Neural cell (in vitro differentiated cells): ENCODE measurements around the gene CETP.

ENCODE experiments used
- EP300 ChIP-seq: fragments of 450-650 bp; conservative IDR thresholded peaks from 2 replicates; pipeline ENCODE4 v1.6.1; 2014; ENCODE audit warnings: antibody characterized with exemption, mild to moderate bottlenecking, moderate library complexity; ENCODE audit not compliant: poor library complexity, severe bottlenecking
- TF ChIP-seq, protein P1 (sequence below): fragments of 450-650 bp; IDR thresholded peaks from 2 replicates; pipeline ENCODE4 v1.5.1; 2014; ENCODE audit warnings: antibody characterized with exemption, mild to moderate bottlenecking, moderate library complexity; ENCODE audit not compliant: poor library complexity, severe bottlenecking
- TF ChIP-seq, protein P2 (sequence below): IDR thresholded peaks from 2 replicates; pipeline ENCODE4 v1.6.1; 2012; ENCODE audit warnings: borderline replicate concordance

DNA sequence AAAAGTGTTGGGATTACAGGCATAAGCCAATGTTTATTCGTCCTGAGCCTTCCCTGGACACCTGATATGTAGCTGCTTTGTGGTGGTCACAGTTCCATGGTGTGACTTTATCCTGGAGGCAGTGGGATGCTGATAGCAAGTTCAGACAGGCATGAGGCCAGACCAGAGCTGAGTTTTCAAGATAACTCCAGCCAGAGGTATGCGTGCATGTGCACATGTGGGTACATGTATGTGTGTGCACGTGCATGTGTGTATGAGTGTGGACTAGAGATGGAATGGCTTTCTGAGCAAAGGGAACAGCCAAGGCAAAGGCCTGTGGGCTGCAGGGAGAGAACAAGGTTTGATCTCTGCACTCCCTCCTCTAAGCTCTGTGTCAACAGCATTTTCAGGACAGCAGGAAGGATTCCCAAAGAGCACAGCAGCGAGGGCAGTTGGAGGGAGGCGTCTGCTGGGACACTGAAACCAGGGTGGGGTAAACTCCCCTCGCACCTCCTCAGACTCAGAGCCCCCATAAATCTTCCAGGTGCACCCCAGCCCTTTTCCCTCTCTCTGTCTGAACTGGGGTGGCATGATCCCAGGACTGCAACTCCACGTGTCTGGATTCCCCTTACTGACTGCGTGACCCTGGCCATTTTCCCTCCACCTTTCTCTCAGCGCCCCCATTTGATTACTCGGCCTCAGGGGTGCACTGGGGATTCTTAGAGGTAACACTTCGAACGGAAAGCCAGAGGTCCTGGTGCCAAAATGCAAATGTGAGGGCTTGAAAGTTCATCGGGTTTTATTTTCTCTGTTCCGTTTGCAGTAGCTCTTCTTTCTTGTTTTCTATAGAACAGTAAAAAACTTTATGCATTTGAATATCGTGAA is 42.9 kb downstream of the CETP start:
- TF ChIP-seq, protein P1, sequence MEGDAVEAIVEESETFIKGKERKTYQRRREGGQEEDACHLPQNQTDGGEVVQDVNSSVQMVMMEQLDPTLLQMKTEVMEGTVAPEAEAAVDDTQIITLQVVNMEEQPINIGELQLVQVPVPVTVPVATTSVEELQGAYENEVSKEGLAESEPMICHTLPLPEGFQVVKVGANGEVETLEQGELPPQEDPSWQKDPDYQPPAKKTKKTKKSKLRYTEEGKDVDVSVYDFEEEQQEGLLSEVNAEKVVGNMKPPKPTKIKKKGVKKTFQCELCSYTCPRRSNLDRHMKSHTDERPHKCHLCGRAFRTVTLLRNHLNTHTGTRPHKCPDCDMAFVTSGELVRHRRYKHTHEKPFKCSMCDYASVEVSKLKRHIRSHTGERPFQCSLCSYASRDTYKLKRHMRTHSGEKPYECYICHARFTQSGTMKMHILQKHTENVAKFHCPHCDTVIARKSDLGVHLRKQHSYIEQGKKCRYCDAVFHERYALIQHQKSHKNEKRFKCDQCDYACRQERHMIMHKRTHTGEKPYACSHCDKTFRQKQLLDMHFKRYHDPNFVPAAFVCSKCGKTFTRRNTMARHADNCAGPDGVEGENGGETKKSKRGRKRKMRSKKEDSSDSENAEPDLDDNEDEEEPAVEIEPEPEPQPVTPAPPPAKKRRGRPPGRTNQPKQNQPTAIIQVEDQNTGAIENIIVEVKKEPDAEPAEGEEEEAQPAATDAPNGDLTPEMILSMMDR: no peak
- TF ChIP-seq, protein P2, sequence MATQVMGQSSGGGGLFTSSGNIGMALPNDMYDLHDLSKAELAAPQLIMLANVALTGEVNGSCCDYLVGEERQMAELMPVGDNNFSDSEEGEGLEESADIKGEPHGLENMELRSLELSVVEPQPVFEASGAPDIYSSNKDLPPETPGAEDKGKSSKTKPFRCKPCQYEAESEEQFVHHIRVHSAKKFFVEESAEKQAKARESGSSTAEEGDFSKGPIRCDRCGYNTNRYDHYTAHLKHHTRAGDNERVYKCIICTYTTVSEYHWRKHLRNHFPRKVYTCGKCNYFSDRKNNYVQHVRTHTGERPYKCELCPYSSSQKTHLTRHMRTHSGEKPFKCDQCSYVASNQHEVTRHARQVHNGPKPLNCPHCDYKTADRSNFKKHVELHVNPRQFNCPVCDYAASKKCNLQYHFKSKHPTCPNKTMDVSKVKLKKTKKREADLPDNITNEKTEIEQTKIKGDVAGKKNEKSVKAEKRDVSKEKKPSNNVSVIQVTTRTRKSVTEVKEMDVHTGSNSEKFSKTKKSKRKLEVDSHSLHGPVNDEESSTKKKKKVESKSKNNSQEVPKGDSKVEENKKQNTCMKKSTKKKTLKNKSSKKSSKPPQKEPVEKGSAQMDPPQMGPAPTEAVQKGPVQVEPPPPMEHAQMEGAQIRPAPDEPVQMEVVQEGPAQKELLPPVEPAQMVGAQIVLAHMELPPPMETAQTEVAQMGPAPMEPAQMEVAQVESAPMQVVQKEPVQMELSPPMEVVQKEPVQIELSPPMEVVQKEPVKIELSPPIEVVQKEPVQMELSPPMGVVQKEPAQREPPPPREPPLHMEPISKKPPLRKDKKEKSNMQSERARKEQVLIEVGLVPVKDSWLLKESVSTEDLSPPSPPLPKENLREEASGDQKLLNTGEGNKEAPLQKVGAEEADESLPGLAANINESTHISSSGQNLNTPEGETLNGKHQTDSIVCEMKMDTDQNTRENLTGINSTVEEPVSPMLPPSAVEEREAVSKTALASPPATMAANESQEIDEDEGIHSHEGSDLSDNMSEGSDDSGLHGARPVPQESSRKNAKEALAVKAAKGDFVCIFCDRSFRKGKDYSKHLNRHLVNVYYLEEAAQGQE: no peak
- TF ChIP-seq EP300: no peak
